OCI-LY1 (cell line): ENCODE measurements around the gene EHMT2.

Experiments used
- EZH2 ChIP-seq: fragments of 200-600 bp; sonication (generic), shearing (Covaris generic); IDR thresholded peaks from 2 replicates; pipeline ENCODE4 v1.8.0; 2017; ENCODE audit warnings: borderline replicate concordance, mixed run types, mild to moderate bottlenecking, antibody characterized with exemption, low read length, moderate library complexity, mixed read lengths
- TF ChIP-seq, protein P1 (sequence below): fragments of 200-600 bp; sonication (generic), shearing (Covaris generic); IDR thresholded peaks from 2 replicates; pipeline ENCODE4 v1.5.1; 2017; ENCODE audit warnings: mild to moderate bottlenecking, antibody characterized with exemption, low read length, moderate library complexity, mixed read lengths

DNA sequence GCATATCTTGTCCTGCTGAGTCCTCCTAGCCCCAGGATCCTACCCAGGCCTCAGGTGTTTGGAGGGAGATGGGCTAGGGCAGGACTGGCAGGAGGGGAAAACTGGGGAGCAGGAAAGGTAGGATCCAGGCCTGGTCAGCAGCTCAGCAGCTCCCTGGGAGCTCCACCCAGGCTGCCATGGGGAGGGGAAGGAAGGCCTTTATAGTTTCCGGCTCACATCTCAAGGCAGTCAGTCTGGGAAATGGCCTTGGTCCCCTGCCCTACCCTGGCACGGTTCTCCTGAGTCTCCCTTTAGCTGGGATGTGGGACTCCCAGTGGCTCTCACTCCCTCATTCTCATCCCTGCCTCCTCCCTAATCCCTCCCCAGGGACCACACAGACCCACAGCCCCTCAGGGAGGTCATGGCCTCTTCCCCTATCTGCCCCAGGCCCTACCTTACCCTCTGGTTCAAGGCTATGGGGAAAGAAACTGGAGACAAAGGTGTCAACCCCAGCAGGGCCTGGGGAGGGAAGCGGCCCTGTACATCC lies 20.3 kb downstream of the EHMT2 start:
- TF ChIP-seq, protein P1, sequence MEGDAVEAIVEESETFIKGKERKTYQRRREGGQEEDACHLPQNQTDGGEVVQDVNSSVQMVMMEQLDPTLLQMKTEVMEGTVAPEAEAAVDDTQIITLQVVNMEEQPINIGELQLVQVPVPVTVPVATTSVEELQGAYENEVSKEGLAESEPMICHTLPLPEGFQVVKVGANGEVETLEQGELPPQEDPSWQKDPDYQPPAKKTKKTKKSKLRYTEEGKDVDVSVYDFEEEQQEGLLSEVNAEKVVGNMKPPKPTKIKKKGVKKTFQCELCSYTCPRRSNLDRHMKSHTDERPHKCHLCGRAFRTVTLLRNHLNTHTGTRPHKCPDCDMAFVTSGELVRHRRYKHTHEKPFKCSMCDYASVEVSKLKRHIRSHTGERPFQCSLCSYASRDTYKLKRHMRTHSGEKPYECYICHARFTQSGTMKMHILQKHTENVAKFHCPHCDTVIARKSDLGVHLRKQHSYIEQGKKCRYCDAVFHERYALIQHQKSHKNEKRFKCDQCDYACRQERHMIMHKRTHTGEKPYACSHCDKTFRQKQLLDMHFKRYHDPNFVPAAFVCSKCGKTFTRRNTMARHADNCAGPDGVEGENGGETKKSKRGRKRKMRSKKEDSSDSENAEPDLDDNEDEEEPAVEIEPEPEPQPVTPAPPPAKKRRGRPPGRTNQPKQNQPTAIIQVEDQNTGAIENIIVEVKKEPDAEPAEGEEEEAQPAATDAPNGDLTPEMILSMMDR: no peak
- no peak for TF ChIP-seq EZH2
